ENCODE measurements around the gene PCDHA4.

GRCh38 chr5:140823475-140823874 is 16.6 kb downstream of the PCDHA4 start:
- TF ChIP-seq, protein P1, sequence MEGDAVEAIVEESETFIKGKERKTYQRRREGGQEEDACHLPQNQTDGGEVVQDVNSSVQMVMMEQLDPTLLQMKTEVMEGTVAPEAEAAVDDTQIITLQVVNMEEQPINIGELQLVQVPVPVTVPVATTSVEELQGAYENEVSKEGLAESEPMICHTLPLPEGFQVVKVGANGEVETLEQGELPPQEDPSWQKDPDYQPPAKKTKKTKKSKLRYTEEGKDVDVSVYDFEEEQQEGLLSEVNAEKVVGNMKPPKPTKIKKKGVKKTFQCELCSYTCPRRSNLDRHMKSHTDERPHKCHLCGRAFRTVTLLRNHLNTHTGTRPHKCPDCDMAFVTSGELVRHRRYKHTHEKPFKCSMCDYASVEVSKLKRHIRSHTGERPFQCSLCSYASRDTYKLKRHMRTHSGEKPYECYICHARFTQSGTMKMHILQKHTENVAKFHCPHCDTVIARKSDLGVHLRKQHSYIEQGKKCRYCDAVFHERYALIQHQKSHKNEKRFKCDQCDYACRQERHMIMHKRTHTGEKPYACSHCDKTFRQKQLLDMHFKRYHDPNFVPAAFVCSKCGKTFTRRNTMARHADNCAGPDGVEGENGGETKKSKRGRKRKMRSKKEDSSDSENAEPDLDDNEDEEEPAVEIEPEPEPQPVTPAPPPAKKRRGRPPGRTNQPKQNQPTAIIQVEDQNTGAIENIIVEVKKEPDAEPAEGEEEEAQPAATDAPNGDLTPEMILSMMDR (IDR thresholded peaks at IDR 0.05 in 8 of 11, conservative IDR thresholded peaks at IDR 0.05 in 3 of 11): no peak
- TF ChIP-seq POLR2A (IDR thresholded peaks at IDR 0.05): no peak

Measured in spleen (tissue), 7 donors.